Psoas muscle (tissue), 8 donors: ENCODE results near the gene ERN1. TPM values are rescaled to one million over a fixed set of nuclear protein-coding genes. Genes with fewer than 3 reads are reported as not detected.

Experiments used
- ATAC-seq, 4 donors: fragments of 200-7000 bp; cut with Tn5 transposase; one replicate each; pipeline ENCODE4 v1.9.1; 2020; ENCODE audit warnings: moderate library complexity in 3 of 4, mild to moderate bottlenecking in 2 of 4
- DNase-seq, 2 donors: peaks; one replicate each; pipeline ENCODE4 v3.0.0-alpha.2; 2020
- H3K27ac ChIP-seq: fragments of 200-600 bp; one replicate; pipeline ENCODE4 v1.8.0; 2022
- H3K27me3 ChIP-seq, 3 donors: fragments of 200-600 bp in 1 of 3; one replicate each; pipeline versions ENCODE4 v1.6.1 to v1.8.0; 2013 to 2022; ENCODE audit warnings: low read length in 2 of 3, mild to moderate bottlenecking in 2 of 3, moderate library complexity in 1 of 3; ENCODE audit not compliant: insufficient read depth in 3 of 3
- H3K36me3 ChIP-seq, 2 donors: fragments of 200-600 bp in 1 of 2; one replicate each; pipeline versions ENCODE4 v1.6.1 to v1.8.0; 2013 to 2022; ENCODE audit warnings: low read depth in 1 of 2, mild to moderate bottlenecking in 1 of 2, moderate library complexity in 1 of 2; ENCODE audit not compliant: insufficient read depth in 1 of 2
- H3K4me1 ChIP-seq: fragments of 200-600 bp; one replicate; pipeline ENCODE4 v1.8.0; 2022
- H3K4me3 ChIP-seq: fragments of 200-600 bp; one replicate; pipeline ENCODE4 v1.8.0; 2022; ENCODE audit warnings: mild to moderate bottlenecking
- H3K9me3 ChIP-seq: fragments of 200-600 bp; one replicate; pipeline ENCODE4 v1.8.0; 2022
- CTCF ChIP-seq: fragments of 200-600 bp; IDR thresholded peaks from one replicate; pipeline ENCODE4 v1.8.0; 2022; ENCODE audit warnings: antibody characterized with exemption
- WGBS, 3 donors: extraction: QIAGEN DNeasy Blood & Tissue Kit; methylation state at CpG; one replicate each; pipeline versions ENCODE4 v1.1.6 to v1.1.7; 2013; 5-methylcytosine and 5-hydroxymethylcytosine counted together
- intact Hi-C, 2 donors: fragments of 100-400 bp; cut with DNase I; formaldehyde crosslinking; loops; one replicate each; pipeline versions ENCODE4 v1.11.0 to v1.14.2; 2022
- polyA plus RNA-seq, 3 donors: library from polyadenylated mRNA; stranded (reverse); fragments of 200-250 nt; gene quantifications; one replicate each; pipeline ENCODE4 v1.2.3, GENCODE V29; 2013
- total RNA-seq, 4 donors: library from RNA; stranded (reverse); fragmentation: NEBNext Ultra II Directional in 2 of 4; extraction: Animal tissue kit (Norgen Biotek cat#: 25700) in 2 of 4; gene quantifications; one replicate each; pipeline versions ENCODE4 v1.2.1 to v1.2.4, GENCODE V29; 2021 to 2023
- donor health status: healthy with polysubstance abuse.
- donor health status: DM: no; HTN: no; CAD: no; lungs with moderate emphysema.
- donor health status: Bipolar disorder and iron deficiency.
- donor health status: healthy.
- donor health status: DM: yes; HTN: yes; CAD: no.
- donor health status: DM: no; HTN: no; CAD: no.
- donor health status: DM: no; HTN: no; CAD: no.
- donor health status: DM: yes; HTN: yes; CAD: no.

The ERN1 gene
- total and polyA plus RNA-seq, 7 donors: 2.8 to 16.6 (median 10.6) TPM

DNA sequence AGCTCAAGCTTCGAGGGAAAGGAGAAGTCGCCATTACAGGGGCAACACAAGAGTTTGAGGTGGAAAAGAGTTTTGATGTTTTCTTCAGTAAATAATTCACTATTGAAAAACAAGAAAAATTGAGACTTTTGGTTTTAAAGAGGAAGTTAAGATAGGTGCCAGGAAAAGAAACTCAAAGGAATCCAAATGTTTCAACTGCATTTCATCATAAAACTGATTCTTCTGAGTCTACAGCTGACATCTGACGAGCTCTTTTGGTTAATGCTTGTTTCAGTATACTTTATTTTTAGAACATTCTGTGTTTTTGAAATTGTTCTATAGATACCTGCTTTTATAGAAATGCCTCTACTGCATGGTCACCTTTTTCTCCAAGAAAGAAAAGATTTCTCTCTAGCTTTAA, 54.0 kb downstream of the ERN1 start:
- no peak overlapping the region for H3K4me3 ChIP-seq
- H3K4me1 ChIP-seq: no peaks in the 10 kb centered on the region
- H3K36me3 ChIP-seq: peaks cover 3 to 45% of the 10 kb centered on the region in 2 donors
- no peak for TF ChIP-seq CTCF
- H3K9me3 ChIP-seq: no peaks in the 10 kb centered on the region
- 76 to 87% (median 78%) methylated on average over 3 of the region's 3 CpGs for WGBS, 3 donors
- intact Hi-C loops: no loop called here
- DNase-seq: no peak
- ATAC-seq: no peak
- H3K27ac ChIP-seq: no peak overlapping the region
- H3K27me3 ChIP-seq: no peaks in the 10 kb centered on the region

DNA sequence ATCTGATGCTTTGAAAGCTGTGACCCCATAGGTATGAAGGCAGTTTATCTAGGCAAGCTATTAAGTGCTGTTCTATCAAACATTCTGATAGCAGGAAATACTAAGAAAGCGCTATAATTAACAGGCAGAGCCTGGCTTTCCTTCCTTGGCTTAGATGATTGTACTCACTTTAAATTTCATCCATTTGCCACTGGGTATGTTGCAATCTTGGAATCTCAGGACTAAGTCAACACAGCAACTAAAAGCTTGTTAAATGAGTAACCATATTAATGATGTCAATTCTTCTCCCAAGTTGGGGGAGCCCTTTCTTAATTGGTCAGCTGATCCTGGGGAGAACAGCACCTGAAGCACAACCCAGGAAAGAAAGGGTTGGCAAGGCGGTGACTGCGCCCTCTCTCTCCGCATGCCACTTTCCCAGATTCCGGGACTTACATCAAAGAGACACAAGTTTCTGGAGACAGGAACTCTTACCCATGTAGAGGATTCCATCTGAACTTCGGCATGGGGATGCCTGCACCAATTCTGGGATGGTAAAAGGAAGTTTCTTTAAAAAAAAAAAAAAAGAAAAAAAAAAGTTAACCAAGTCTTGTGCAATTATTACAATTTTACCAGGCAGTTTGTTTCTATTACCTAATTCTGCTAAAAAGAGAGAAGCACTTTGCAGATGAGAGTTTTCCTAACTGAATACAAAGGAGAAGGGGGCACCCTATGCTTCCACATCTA, 55.1 kb downstream of the ERN1 start:
- intact Hi-C loops: no loop called here
- Histone ChIP-seq H3K4me3 (no peak overlapping the region), H3K27me3 (no peaks in the 10 kb centered on the region), H3K36me3 (peaks cover 3 to 55% of the 10 kb centered on the region in 2 donors), H3K9me3 (no peaks in the 10 kb centered on the region), H3K27ac (no peak overlapping the region), H3K4me1 (no peaks in the 10 kb centered on the region)
- WGBS, 3 donors: 90 to 91% (median 90%) methylated on average over 6 of the region's 6 CpGs
- ATAC-seq (peak in 2 of 4 donors; percentile 17 to 36), DNase-seq (no peak)
- no peak for TF ChIP-seq CTCF

- TF ChIP-seq CTCF: no peak
- whole genome bisulfite sequencing, 3 donors: 81 to 86% (median 83%) methylated on average over 9 of the region's 9 CpGs
- H3K36me3 ChIP-seq: peaks cover 3 to 57% of the 10 kb centered on the region in 2 donors
- no peak for DNase-seq
- no peaks in the 10 kb centered on the region for H3K4me1 ChIP-seq
- intact Hi-C loops: no loop called here
- no peak for ATAC-seq
- no peak overlapping the region for H3K4me3 ChIP-seq
- no peak overlapping the region for H3K27ac ChIP-seq
- H3K9me3 ChIP-seq: peaks cover 7% of the 10 kb centered on the region
- H3K27me3 ChIP-seq: no peaks in the 10 kb centered on the region
Measured at GRCh38 chr17:64073771-64074703, 55.9 kb downstream of the ERN1 start.

- no peak for ATAC-seq
- Histone ChIP-seq H3K27ac (no peak overlapping the region), H3K9me3 (peaks cover 7% of the 10 kb centered on the region), H3K4me3 (no peak overlapping the region), H3K27me3 (no peaks in the 10 kb centered on the region), H3K4me1 (no peaks in the 10 kb centered on the region), H3K36me3 (peaks cover 7 to 69% of the 10 kb centered on the region in 2 donors)
- no peak for TF ChIP-seq CTCF
- 94 to 96% (median 95%) methylated on average over 3 of the region's 3 CpGs for WGBS, 3 donors
- no peak for DNase-seq
- intact Hi-C loops: no loop called here
Measured at GRCh38 chr17:64071111-64071510, 58.8 kb downstream of the ERN1 start.
